ENCODE data around the gene ACOT7.

Gene ACOT7

GRCh38 chr1:6425658-6426057, 32.1 kb upstream of the ACOT7 start:
- no peak overlapping the region for H3K9ac ChIP-seq (ENCODE audit: low read depth, low read length)
- no peaks in the 10 kb centered on the region for H3K9me3 ChIP-seq (ENCODE audit: insufficient read depth, low read length, severe bottlenecking)
- H3K4me3 ChIP-seq (ENCODE audit: low read depth in 1 of 2, low read length in 2 of 2), result no peak overlapping the region
- no peak overlapping the region for H3K27ac ChIP-seq (ENCODE audit: low read length)
- no peak for DNase-seq
- TF ChIP-seq, protein P1, sequence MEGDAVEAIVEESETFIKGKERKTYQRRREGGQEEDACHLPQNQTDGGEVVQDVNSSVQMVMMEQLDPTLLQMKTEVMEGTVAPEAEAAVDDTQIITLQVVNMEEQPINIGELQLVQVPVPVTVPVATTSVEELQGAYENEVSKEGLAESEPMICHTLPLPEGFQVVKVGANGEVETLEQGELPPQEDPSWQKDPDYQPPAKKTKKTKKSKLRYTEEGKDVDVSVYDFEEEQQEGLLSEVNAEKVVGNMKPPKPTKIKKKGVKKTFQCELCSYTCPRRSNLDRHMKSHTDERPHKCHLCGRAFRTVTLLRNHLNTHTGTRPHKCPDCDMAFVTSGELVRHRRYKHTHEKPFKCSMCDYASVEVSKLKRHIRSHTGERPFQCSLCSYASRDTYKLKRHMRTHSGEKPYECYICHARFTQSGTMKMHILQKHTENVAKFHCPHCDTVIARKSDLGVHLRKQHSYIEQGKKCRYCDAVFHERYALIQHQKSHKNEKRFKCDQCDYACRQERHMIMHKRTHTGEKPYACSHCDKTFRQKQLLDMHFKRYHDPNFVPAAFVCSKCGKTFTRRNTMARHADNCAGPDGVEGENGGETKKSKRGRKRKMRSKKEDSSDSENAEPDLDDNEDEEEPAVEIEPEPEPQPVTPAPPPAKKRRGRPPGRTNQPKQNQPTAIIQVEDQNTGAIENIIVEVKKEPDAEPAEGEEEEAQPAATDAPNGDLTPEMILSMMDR (IDR thresholded peaks at IDR 0.05; ENCODE audit: borderline replicate concordance, extremely low read depth, low read length, poor library complexity, severe bottlenecking), result no peak
- TF ChIP-seq EZH2 (IDR thresholded peaks at IDR 0.05; ENCODE audit: borderline replicate concordance, low read depth, low read length, severe bottlenecking), result no peak
- no peaks in the 10 kb centered on the region for H3K79me2 ChIP-seq (ENCODE audit: insufficient read depth, low read length)
- H3K36me3 ChIP-seq (ENCODE audit: insufficient read depth, low read length), result no peaks in the 10 kb centered on the region
- H3K27me3 ChIP-seq (ENCODE audit: insufficient read depth, low read length, poor library complexity), result peaks cover 8% of the 10 kb centered on the region
- H2AFZ ChIP-seq (ENCODE audit: low read depth, low read length), result no peak overlapping the region
- H3K4me2 ChIP-seq (ENCODE audit: insufficient read depth, low read length), result no peak overlapping the region
- peaks cover 4% of the 10 kb centered on the region; the same call in 1 of the 2 replicates for H3K4me1 ChIP-seq (ENCODE audit: insufficient read depth, low read length)
- ATAC-seq (ENCODE audit: insufficient read depth, low read depth), result no peak
- no peaks in the 10 kb centered on the region; the same call in 1 of the 2 replicates for H4K20me1 ChIP-seq (ENCODE audit: insufficient read depth, low read length)

DNA sequence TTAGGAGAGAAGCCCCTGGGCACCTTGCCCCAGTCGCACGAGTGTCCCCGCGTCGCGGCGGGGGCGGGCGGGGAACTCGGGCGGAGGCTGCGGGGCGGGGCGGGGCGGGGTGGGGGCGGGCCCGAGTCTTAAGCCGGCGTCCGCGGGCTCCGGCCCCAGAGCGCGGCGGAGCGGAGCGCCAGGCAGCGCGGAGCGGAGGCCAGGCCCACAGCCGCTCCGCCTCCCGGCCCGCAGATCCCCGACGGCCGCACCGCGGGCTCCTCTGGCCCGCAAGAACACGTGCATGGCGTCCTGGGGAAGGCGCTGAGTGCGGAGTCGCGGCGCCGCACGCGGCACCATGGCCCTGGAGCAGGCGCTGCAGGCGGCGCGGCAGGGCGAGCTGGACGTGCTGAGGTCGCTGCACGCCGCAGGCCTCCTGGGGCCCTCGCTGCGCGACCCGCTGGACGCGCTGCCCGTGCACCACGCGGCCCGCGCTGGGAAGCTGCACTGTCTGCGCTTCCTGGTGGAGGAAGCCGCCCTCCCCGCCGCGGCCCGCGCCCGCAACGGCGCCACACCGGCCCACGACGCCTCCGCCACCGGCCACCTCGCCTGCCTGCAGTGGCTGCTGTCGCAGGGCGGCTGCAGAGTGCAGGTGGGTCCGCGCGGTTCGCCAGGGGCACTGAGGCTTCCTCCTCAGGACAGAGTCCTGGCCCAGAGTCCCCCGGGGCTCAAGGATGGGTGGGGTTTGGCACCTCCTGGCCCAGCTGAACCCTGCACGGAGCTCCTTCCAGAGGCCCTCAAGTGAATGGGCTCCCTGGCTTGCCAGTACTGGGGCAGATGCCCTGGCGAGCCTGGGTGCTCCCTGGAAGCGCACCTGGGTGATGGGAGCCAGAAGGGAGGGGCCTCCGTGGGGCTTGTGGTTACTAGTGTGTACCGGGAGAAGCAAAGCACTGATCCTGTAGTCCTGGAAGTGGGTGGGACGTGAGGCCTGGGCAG, 31.3 kb upstream of the ACOT7 start, which contains the start of gene ESPN:
TSS of gene ESPN (plus strand) at position 158 of the 975 bp plus-strand sequence. CDS start at position 338, 180 bp downstream.
- no peaks in the 10 kb centered on the region for H3K9me3 ChIP-seq (ENCODE audit: insufficient read depth, low read length, severe bottlenecking)
- H3K36me3 ChIP-seq (ENCODE audit: insufficient read depth, low read length), result no peaks in the 10 kb centered on the region
- H3K4me1 ChIP-seq (ENCODE audit: insufficient read depth, low read length), result peaks cover 4% of the 10 kb centered on the region; the same call in 1 of the 2 replicates
- H4K20me1 ChIP-seq (ENCODE audit: insufficient read depth, low read length), result no peaks in the 10 kb centered on the region; the same call in 1 of the 2 replicates
- no peaks in the 10 kb centered on the region for H3K79me2 ChIP-seq (ENCODE audit: insufficient read depth, low read length)
- ATAC-seq (ENCODE audit: insufficient read depth, low read depth), result no peak
- H3K4me2 ChIP-seq (ENCODE audit: insufficient read depth, low read length), result peak within 1 kb of the TSS; percentile 36; the same call in 1 of the 2 replicates
- TF ChIP-seq, protein P1 (IDR thresholded peaks at IDR 0.05; ENCODE audit: borderline replicate concordance, extremely low read depth, low read length, poor library complexity, severe bottlenecking), result no peak
- no peak for TF ChIP-seq EZH2 (IDR thresholded peaks at IDR 0.05; ENCODE audit: borderline replicate concordance, low read depth, low read length, severe bottlenecking)
- 0 out of 2 replicates have a peak within 1 kb of the TSS, but pooled peaks have one; percentile 16 for H2AFZ ChIP-seq (ENCODE audit: low read depth, low read length)
- no peak within 1 kb of the TSS for H3K27ac ChIP-seq (ENCODE audit: low read length)
- H3K27me3 ChIP-seq (ENCODE audit: insufficient read depth, low read length, poor library complexity), result peaks cover 7% of the 10 kb centered on the region
- no peak for DNase-seq
- H3K9ac ChIP-seq (ENCODE audit: low read depth, low read length), result no peak within 1 kb of the TSS
- H3K4me3 ChIP-seq (ENCODE audit: low read depth in 1 of 2, low read length in 2 of 2), result no peak within 1 kb of the TSS

DNA sequence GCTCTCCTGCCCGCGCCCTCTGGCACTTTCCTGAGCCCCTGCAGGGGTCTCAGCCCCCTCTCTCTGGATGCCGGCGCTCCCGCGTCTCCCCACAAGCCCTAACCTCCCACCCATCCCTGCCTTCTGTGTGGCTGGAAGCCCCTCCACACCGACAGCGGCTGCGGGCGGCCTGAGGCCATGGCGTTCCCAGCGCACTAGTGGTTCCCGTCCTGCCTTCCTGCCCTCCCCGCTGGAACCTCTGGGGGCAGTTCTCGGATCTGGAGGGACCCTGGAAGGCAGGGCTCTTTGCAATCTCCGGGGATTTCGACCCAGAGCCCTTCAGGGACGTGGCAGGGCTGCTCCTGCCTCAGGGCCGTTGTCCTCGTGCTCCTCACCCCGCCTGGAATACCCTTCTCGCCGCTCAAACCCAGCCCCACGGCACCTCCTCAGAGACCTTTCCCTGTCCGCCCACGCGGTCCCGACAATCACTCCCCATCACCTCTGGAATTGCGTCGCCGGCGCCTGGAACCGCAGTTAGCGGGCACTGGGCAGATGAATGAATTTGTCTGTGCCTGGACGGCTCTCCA, 30.5 kb upstream of the ACOT7 start:
- Histone ChIP-seq H4K20me1 (ENCODE audit: insufficient read depth, low read length) (no peaks in the 10 kb centered on the region; the same call in 1 of the 2 replicates), H3K79me2 (ENCODE audit: insufficient read depth, low read length) (no peaks in the 10 kb centered on the region), H3K9ac (ENCODE audit: low read depth, low read length) (no peak overlapping the region), H3K4me1 (ENCODE audit: insufficient read depth, low read length) (peaks cover 4% of the 10 kb centered on the region; the same call in 1 of the 2 replicates), H2AFZ (ENCODE audit: low read depth, low read length) (no peak overlapping the region), H3K4me3 (ENCODE audit: low read depth in 1 of 2, low read length in 2 of 2) (no peak overlapping the region), H3K4me2 (ENCODE audit: insufficient read depth, low read length) (no peak overlapping the region), H3K36me3 (ENCODE audit: insufficient read depth, low read length) (no peaks in the 10 kb centered on the region), H3K27ac (ENCODE audit: low read length) (no peak overlapping the region), H3K9me3 (ENCODE audit: insufficient read depth, low read length, severe bottlenecking) (no peaks in the 10 kb centered on the region), H3K27me3 (ENCODE audit: insufficient read depth, low read length, poor library complexity) (peaks cover 7% of the 10 kb centered on the region)
- DNase-seq (no peak), ATAC-seq (ENCODE audit: insufficient read depth, low read depth) (no peak)
- TF ChIP-seq, protein P1 (IDR thresholded peaks at IDR 0.05; ENCODE audit: borderline replicate concordance, extremely low read depth, low read length, poor library complexity, severe bottlenecking), result no peak
- no peak for TF ChIP-seq EZH2 (IDR thresholded peaks at IDR 0.05; ENCODE audit: borderline replicate concordance, low read depth, low read length, severe bottlenecking)
